CD4-positive, alpha-beta T cell treated with Interleukin-15 for 4 hours (primary cell): ENCODE results near the gene HGFAC.

ENCODE experiments used
- DNase-seq: peaks from one replicate; pipeline ENCODE4 v3.0.0-alpha.2; 2020; ENCODE audit warnings: low spot score

The HGFAC gene

GRCh38 chr4:3426465-3427133 is 15.2 kb upstream of the HGFAC start:
- no peak for DNase-seq

- DNase-seq = no peak
These were observed 14.7 kb upstream of the HGFAC start for GRCh38 chr4:3427134-3427476.

GRCh38 chr4:3427706-3428446 is 13.9 kb upstream of the HGFAC start:
- no peak for DNase-seq

GRCh38 chr4:3429651-3430050 is 12.1 kb upstream of the HGFAC start:
- DNase-seq = no peak

GRCh38 chr4:3430524-3430923 is 11.2 kb upstream of the HGFAC start:
- no peak for DNase-seq

- DNase-seq = no peak
These were observed 10.2 kb upstream of the HGFAC start for GRCh38 chr4:3431446-3431993.

GRCh38 chr4:3432381-3432790 is 9.4 kb upstream of the HGFAC start:
- no peak for DNase-seq

GRCh38 chr4:3433138-3433869 is 8.5 kb upstream of the HGFAC start:
- no peak for DNase-seq

GRCh38 chr4:3434881-3435685 is 6.7 kb upstream of the HGFAC start:
- no peak for DNase-seq

GRCh38 chr4:3435686-3435956 is 6.1 kb upstream of the HGFAC start:
- no peak for DNase-seq

GRCh38 chr4:3436048-3436797 is 5.5 kb upstream of the HGFAC start:
- no peak for DNase-seq

- DNase-seq = no peak
These were observed 4.8 kb upstream of the HGFAC start for GRCh38 chr4:3436798-3437581.

GRCh38 chr4:3437582-3437936 is 4.2 kb upstream of the HGFAC start:
- DNase-seq = no peak

GRCh38 chr4:3437998-3438846 is 3.5 kb upstream of the HGFAC start:
- no peak for DNase-seq

GRCh38 chr4:3438847-3439180 is 3.0 kb upstream of the HGFAC start:
- DNase-seq = no peak

- no peak for DNase-seq
These were observed 2.4 kb upstream of the HGFAC start for GRCh38 chr4:3439391-3439790.

GRCh38 chr4:3440011-3440410 is 1.8 kb upstream of the HGFAC start:
- DNase-seq = no peak

- no peak for DNase-seq
These were observed 728 bp upstream of the HGFAC start for GRCh38 chr4:3440979-3441500.

- no peak for DNase-seq
These were observed 741 bp downstream of the HGFAC start for GRCh38 chr4:3442460-3442958.
